GM19099 (cell line): ENCODE results near the gene PALLD.

Source experiments
- POLR2A ChIP-seq: IDR thresholded peaks from 3 replicates; pipeline ENCODE4 v1.6.1; 2011; ENCODE audit warnings: low read depth; ENCODE audit not compliant: insufficient read length; ENCODE audit errors: extremely low read depth

The PALLD gene

GRCh38 chr4:168511780-168512489 is 15.1 kb downstream of the PALLD start:
- TF ChIP-seq POLR2A = no peak

GRCh38 chr4:168514249-168514852 is 17.5 kb downstream of the PALLD start:
- TF ChIP-seq POLR2A = no peak

- TF ChIP-seq POLR2A = no peak
Measured at GRCh38 chr4:168515222-168516011, 18.6 kb downstream of the PALLD start.

- TF ChIP-seq POLR2A = no peak
Measured at GRCh38 chr4:168516841-168517240, 20.0 kb downstream of the PALLD start.

- no peak for TF ChIP-seq POLR2A
Measured at GRCh38 chr4:168519576-168519975, 22.7 kb downstream of the PALLD start.

GRCh38 chr4:168521721-168522120 is 24.9 kb downstream of the PALLD start:
- TF ChIP-seq POLR2A = no peak

GRCh38 chr4:168522356-168522755 is 25.5 kb downstream of the PALLD start:
- no peak for TF ChIP-seq POLR2A

- no peak for TF ChIP-seq POLR2A
Measured at GRCh38 chr4:168522829-168523489, 26.1 kb downstream of the PALLD start.

GRCh38 chr4:168524006-168524405 is 27.2 kb downstream of the PALLD start:
- TF ChIP-seq POLR2A = no peak

- no peak for TF ChIP-seq POLR2A
Measured at GRCh38 chr4:168524897-168525296, 28.0 kb downstream of the PALLD start.

GRCh38 chr4:168527560-168527959 is 30.7 kb downstream of the PALLD start:
- no peak for TF ChIP-seq POLR2A

- no peak for TF ChIP-seq POLR2A
Measured at GRCh38 chr4:168528131-168528949, 31.5 kb downstream of the PALLD start.

- no peak for TF ChIP-seq POLR2A
Measured at GRCh38 chr4:168529257-168529656, 32.4 kb downstream of the PALLD start.

GRCh38 chr4:168531305-168531704 is 34.5 kb downstream of the PALLD start:
- no peak for TF ChIP-seq POLR2A
